LNCAP (cell line): ENCODE data around the gene KCNK7.

ENCODE experiments used
- TF ChIP-seq, protein P1 (sequence below): fragments of 450-650 bp; IDR thresholded peaks from 2 replicates; pipeline ENCODE4 v1.5.1; 2017; ENCODE audit warnings: mild to moderate bottlenecking

The KCNK7 gene

DNA sequence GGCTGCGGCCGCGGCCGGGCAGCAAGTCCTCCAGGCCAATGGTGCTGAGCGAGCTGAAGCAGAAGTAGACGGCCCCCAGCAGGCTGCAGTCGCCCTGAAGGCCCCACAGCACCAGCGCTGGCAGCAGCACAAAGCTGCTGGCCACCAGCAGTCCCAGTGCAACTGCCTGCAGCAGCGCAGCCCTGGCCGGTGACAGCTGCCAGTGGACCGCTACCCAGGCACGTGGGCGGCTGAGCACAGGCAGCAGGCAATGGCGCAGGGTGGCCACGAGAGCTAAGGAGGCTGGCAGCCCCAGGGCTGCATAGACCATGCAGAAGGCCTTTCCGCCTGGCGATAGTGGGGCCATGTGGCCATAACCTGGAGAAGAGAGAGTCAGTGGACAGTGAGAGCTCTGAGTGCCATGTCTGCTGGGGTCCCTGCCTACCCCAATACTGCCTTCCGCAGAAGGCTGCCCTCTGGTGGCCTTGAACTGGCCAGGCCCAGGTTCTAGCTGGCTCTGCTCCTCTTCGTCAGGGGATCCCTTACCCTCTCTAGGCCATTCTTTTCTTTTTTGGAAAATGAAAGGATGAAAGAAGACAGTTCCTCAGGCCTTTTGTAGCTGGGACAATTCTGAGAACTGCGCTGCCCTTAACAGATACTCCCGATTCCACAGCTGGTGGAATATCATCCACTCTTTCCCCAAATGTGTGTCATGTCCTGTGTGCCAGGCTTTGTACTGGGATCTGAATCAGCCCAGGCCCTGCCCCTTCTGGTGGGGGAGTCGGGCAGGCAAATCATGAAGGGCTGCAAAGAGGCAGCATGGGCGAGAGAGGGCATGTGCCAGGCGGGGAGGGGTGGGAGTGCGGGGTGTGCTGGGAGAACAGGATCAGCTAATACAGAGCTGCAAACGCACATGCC lies 1.8 kb downstream of the KCNK7 start:
- TF ChIP-seq, protein P1, sequence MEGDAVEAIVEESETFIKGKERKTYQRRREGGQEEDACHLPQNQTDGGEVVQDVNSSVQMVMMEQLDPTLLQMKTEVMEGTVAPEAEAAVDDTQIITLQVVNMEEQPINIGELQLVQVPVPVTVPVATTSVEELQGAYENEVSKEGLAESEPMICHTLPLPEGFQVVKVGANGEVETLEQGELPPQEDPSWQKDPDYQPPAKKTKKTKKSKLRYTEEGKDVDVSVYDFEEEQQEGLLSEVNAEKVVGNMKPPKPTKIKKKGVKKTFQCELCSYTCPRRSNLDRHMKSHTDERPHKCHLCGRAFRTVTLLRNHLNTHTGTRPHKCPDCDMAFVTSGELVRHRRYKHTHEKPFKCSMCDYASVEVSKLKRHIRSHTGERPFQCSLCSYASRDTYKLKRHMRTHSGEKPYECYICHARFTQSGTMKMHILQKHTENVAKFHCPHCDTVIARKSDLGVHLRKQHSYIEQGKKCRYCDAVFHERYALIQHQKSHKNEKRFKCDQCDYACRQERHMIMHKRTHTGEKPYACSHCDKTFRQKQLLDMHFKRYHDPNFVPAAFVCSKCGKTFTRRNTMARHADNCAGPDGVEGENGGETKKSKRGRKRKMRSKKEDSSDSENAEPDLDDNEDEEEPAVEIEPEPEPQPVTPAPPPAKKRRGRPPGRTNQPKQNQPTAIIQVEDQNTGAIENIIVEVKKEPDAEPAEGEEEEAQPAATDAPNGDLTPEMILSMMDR: peak; percentile 81

DNA sequence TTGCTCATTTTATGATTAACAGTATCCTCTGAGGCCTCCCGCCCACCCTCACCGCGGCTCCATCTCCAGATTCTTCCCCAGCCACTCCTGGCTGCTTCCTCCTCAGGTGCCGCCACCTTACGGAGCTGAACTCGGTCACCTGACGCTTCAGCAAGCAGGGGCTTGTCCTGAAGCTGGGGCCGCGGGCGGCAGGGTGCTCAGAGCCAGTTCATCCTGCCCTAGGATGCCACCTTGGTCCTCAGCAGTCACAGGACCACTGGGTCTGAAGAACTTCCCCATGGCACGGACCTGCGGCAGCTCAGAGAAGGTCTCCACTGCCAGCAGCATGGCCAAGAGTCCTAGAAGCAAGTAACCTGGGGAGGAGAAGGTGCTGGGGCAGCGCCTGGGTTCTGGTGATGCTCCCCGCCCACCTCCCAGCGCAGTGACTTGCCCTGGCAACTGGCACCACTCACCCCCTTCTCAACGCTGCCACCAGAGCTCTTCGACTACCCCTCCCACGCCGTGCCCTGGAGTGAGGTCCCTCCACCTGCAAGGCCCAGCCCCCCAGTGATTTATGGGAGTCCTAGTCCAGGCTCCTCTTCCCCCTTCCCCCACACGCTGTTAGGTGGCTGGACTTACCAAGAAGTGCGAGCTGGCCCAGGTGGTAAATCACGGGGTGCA lies 2.6 kb downstream of the KCNK7 start:
- TF ChIP-seq, protein P1: no peak

DNA sequence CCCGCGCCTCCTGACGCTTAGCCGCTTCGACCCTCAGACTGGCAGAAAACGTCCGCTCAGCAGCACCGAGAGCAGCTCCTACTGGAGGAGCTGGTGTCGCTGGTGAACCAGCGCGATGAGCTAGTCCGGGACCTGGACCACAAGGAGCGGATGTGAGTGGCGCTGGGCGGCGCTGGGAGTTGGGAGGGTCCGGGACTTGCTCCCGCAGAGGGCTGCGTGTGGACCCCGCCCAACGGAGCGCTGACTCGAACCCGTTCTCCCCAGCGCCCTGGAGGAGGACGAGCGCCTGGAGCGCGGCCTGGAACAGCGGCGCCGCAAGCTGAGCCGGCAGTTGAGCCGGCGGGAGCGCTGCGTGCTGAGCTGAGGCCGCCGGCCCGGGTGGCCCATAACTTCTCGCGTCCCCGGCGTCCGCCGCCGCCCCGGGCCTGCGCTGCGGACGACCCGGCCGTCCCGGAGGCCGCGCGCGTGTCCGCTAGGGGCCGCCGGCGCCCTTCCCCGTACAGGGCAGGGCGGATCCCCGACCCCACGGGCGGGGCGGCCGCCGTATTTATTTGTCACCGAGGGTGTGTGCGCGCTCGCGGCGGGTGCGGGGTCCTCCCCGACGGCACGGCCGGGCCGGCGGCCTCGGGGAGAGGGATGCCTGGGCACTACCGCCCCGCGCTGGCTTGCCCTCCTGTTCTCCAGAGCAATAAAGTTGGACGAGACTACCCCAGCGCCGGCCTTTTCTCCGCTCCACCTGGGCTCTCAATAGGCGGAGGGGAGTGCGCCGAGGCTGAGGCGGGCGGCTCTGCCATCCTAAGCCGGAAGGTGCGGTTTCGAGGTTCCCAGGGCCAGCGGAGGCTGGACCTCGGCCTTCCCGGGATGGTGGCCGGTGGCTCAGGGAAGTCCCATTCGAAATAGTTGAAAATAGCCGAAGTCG lies 3.4 kb downstream of the KCNK7 start:
- TF ChIP-seq, protein P1: no peak

DNA sequence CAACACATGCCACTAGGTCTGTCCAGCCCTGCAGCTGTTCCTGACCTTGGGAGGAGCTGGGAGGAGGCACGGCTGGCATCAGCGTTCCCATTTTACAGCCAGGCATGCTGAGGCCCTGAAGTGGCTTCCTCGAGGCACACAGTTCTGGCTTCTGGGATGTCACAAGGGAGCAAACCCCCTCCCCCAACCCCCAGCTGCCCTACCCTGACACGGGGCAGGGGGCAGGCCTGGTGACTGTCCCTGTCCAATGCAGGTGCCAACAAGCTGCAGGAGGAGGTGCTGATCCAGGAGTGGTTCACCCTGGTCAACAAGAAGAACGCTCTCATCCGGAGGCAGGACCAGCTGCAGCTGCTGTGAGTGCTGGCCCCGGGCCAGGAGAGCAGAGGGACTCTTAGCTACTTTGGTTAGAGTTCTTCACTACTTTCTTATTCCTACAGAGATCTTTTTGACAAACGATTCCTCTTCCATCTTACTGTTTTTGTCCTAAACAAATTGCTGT lies 5.3 kb downstream of the KCNK7 start:
- TF ChIP-seq, protein P1: no peak

DNA sequence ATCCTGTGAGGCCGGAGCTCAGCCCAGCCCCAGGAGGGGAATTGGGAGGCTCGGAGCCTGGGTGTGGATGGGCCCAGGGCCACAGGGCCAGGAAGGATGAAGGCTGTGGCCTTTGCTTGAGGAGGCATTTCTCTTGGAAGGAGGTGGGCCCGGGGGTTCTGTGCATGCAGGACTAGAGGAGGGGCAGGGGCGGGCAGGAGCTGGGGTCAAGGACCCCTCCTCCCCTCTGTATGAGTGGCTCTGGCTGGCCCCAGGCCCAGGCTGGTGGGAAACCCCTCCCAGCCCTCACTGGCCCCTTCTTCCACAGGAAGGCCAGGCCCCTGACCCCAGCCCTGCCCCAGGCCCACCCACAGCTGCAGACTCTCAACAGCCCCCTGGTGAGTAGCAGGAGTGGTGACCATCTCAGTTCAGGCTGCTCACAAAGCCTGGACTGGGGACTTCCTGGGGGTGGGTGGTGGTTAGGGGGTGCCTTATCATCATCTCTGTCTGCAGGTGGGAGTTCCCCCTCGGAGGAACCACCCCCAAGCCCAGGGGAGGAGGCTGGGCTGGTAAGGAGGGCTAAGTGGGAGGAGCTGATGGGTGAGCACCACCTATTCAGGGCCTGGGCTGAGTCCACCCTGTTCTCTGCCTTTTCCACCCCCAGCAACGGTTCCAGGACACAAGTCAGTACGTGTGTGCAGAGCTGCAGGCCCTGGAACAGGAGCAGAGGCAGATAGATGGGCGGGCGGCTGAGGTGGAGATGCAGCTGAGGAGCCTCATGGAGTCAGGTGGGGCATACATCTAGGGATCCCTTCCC lies 6.0 kb downstream of the KCNK7 start:
- TF ChIP-seq, protein P1: no peak

DNA sequence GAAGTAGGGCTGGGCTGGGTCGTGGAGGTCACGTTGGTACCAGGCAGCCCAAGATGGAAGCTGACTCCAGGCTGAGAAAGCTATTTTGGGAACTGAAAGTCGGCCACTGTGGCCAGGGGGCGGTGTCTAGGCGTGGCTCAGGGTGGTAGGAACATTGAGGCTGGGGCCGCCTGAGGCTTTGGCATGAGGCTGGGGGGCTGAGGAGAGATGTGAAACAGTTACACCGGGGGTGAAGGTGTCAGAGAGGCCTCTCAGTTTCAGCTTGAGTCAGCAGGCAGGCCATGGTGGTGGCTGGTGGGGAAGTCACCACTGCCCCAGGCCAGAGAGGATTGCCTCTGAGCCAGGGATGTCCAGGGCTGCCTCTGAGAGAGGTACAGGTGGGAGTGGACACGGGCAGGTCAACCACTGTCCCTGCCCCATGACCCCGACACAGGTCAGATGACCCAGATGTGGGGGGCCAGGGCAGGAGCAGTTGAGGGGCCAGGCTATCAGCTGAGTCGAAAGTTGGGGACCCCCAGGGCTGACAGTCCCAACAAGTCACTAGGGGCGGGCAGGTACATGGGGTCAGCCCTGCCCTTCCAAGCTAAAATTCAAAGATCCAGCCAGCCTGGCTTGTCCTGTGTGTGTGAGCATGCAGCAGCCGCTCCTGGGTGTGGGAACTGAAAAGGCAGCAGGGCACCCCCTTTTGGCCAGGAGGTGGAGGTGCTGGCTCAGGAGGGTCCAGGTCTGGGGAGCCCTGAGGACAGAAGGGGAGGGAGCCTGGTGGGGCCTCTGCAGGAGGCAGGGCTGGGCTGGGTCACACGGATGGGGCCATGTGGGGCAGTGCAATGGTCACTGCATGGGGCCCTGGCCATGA lies 7.2 kb downstream of the KCNK7 start:
- TF ChIP-seq, protein P1: peak; percentile 50
